Nephron (organoid): ENCODE results near the gene IRF9.

Experiments
- H3K27ac Mint-ChIP-seq, 3 experiments: 2 replicates each; pipeline ENCODE4 v1.8.0; 2020; ENCODE audit warnings: mixed read lengths in 3 of 3, mild to moderate bottlenecking in 2 of 3, moderate library complexity in 1 of 3
- H3K27me3 Mint-ChIP-seq: 2 replicates; pipeline ENCODE4 v1.8.0; 2021; ENCODE audit warnings: low read depth, mild to moderate bottlenecking, moderate library complexity, mixed read lengths
- H3K36me3 Mint-ChIP-seq: 2 replicates; pipeline ENCODE4 v1.8.0; 2020; ENCODE audit warnings: low read depth, mixed read lengths
- H3K4me1 Mint-ChIP-seq: 2 replicates; pipeline ENCODE4 v1.8.0; 2020; ENCODE audit warnings: mixed read lengths
- H3K4me3 Mint-ChIP-seq, 3 experiments: 2 replicates each; pipeline ENCODE4 v1.8.0; 2020; ENCODE audit warnings: mild to moderate bottlenecking in 3 of 3, mixed read lengths in 3 of 3, moderate library complexity in 2 of 3
- H3K9me3 Mint-ChIP-seq: 2 replicates; pipeline ENCODE4 v1.8.0; 2020; ENCODE audit warnings: mixed read lengths
- CTCF ChIP-seq, 3 experiments: fragments of 200-600 bp; sonication (generic); IDR thresholded peaks; one replicate each; pipeline ENCODE4 v1.5.0; 2021; ENCODE audit warnings: antibody characterized with exemption in 3 of 3; ENCODE audit not compliant: unreplicated experiment in 3 of 3

IRF9 gene

GRCh38 chr14:24145690-24146452, 15.2 kb upstream of the IRF9 start:
- H3K27ac Mint-ChIP-seq = peak overlapping the region; percentile 89 to 97 (median 94)

GRCh38 chr14:24146453-24146977, 14.6 kb upstream of the IRF9 start, which contains the start of gene PSME2:
Gene PSME2 (minus strand): TSS chr14:24146610. CDS start chr14:24146581, 29 bp downstream.
- peaks cover 19% of the 10 kb centered on the region for H3K36me3 Mint-ChIP-seq

More at GRCh38 chr14:24145690-24146452, 15.2 kb upstream of the IRF9 start:
- Mint-ChIP-seq H3K4me1 (peaks cover 18% of the 10 kb centered on the region), H3K9me3 (no peaks in the 10 kb centered on the region), H3K4me3 (peak overlapping the region; percentile 96 to 98 (median 97)), H3K27me3 (no peaks in the 10 kb centered on the region), H3K36me3 (peaks cover 16% of the 10 kb centered on the region)
- TF ChIP-seq CTCF (IDR thresholded peaks at IDR 0.05; ENCODE audit: unreplicated experiment in 3 of 3) = no peak

GRCh38 chr14:24146978-24147760, 13.9 kb upstream of the IRF9 start, which contains the start of gene RNF31:
Gene RNF31 (plus strand): TSS chr14:24147498. CDS start chr14:24147699, 201 bp downstream.
- Mint-ChIP-seq H3K27ac (peak within 1 kb of the TSS; percentile 89 to 97 (median 94)), H3K36me3 (peaks cover 24% of the 10 kb centered on the region), H3K9me3 (no peaks in the 10 kb centered on the region), H3K4me3 (peak within 1 kb of the TSS; percentile 96 to 98 (median 97)), H3K27me3 (no peaks in the 10 kb centered on the region), H3K4me1 (peaks cover 18% of the 10 kb centered on the region)
- TF ChIP-seq CTCF (IDR thresholded peaks at IDR 0.05; ENCODE audit: unreplicated experiment in 3 of 3) = no peak

More at GRCh38 chr14:24146453-24146977, 14.6 kb upstream of the IRF9 start, which contains the start of gene PSME2:
- Mint-ChIP-seq H3K4me3 (peak within 1 kb of the TSS; percentile 96 to 98 (median 97)), H3K9me3 (no peaks in the 10 kb centered on the region), H3K4me1 (peaks cover 18% of the 10 kb centered on the region), H3K27me3 (no peaks in the 10 kb centered on the region), H3K27ac (peak within 1 kb of the TSS; percentile 89 to 97 (median 94))
- no peak for TF ChIP-seq CTCF (IDR thresholded peaks at IDR 0.05; ENCODE audit: unreplicated experiment in 3 of 3)

GRCh38 chr14:24147761-24148428, 13.2 kb upstream of the IRF9 start:
- peaks cover 18% of the 10 kb centered on the region for H3K4me1 Mint-ChIP-seq
- peak overlapping the region; percentile 96 to 98 (median 97) for H3K4me3 Mint-ChIP-seq
- peaks cover 24% of the 10 kb centered on the region for H3K36me3 Mint-ChIP-seq
- no peaks in the 10 kb centered on the region for H3K27me3 Mint-ChIP-seq
- no peaks in the 10 kb centered on the region for H3K9me3 Mint-ChIP-seq
- no peak for TF ChIP-seq CTCF (IDR thresholded peaks at IDR 0.05; ENCODE audit: unreplicated experiment in 3 of 3)
- H3K27ac Mint-ChIP-seq = peak overlapping the region in 1 of 3 experiments; percentile 24

GRCh38 chr14:24149302-24149969, 11.6 kb upstream of the IRF9 start:
- Mint-ChIP-seq H3K4me3 (peak overlapping the region; percentile 96 to 98 (median 97)), H3K36me3 (peaks cover 26% of the 10 kb centered on the region), H3K27me3 (no peaks in the 10 kb centered on the region), H3K9me3 (no peaks in the 10 kb centered on the region), H3K4me1 (peaks cover 18% of the 10 kb centered on the region), H3K27ac (no peak overlapping the region)
- no peak for TF ChIP-seq CTCF (IDR thresholded peaks at IDR 0.05; ENCODE audit: unreplicated experiment in 3 of 3)
